ENCODE measurements around the gene LRRTM3. TPM values are rescaled to one million over a fixed set of nuclear protein-coding genes. Genes with fewer than 3 reads are reported as not detected.

The LRRTM3 gene
- total and polyA plus RNA-seq, 7 donors = 0.01 to 0.03 TPM; not detected in 5

DNA sequence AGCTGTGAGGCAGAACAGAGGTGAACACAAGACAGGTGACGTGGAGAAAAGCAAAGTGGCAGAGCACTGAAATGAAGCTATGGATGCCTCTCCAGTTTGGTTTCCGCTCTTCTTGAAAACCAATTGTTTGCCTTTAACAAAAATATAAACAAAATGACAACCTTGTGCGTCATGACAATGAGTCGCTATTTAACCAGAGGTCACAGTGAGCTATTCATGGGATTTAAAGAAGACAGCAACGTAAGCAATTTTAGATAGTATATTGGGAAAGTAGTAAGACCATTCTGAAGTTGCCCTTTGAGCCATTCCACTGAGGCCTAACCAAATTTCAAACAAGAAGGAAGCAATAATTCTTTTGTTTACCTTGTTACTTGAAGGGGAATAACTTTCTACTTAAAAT, 15.2 kb upstream of the LRRTM3 start:
- no peaks in the 10 kb centered on the region for H3K4me1 ChIP-seq
- TF ChIP-seq CTCF (IDR thresholded peaks at IDR 0.05) = no peak
- no peaks in the 10 kb centered on the region for H3K9me3 ChIP-seq
- H3K27ac ChIP-seq = no peak overlapping the region
- no peak for DNase-seq
- ATAC-seq = no peak
- intact Hi-C loops (cut with DNase I) = no loop called here
- no peaks in the 10 kb centered on the region for H3K36me3 ChIP-seq (ENCODE audit: insufficient read depth in 1 of 2, low read depth in 1 of 2)
- no peak overlapping the region for H3K4me3 ChIP-seq
- WGBS, 3 donors = 92 to 96% (median 93%) methylated on average over 5 of the region's 5 CpGs
- H3K27me3 ChIP-seq (ENCODE audit: insufficient read depth in 3 of 3, low read length in 2 of 3) = no peaks in the 10 kb centered on the region

DNA sequence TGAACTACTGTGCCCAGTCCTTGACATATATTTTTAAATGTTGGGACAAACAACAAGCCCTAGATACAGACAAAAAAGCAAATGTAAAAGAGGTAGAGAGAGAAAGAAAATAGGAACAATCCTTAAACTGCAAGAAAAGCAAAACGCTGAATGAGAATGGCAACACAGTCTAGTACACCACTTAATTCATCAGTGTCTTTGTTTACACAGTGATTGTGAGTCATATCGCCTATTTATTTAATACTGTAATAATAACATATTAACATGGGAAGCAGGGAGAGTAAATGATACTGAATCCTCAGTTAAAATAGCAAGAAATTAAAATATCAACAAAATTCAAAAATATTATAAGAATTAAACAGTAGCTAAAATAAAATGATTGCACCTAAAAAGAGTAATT, 9.8 kb upstream of the LRRTM3 start:
- Histone ChIP-seq H3K36me3 (ENCODE audit: insufficient read depth in 1 of 2, low read depth in 1 of 2) (no peaks in the 10 kb centered on the region), H3K27me3 (ENCODE audit: insufficient read depth in 3 of 3, low read length in 2 of 3) (no peaks in the 10 kb centered on the region), H3K4me1 (no peaks in the 10 kb centered on the region), H3K9me3 (no peaks in the 10 kb centered on the region), H3K4me3 (no peak overlapping the region), H3K27ac (no peak overlapping the region)
- 93 to 97% (median 94%) methylated on average over 2 of the region's 2 CpGs for WGBS, 3 donors
- no peak for TF ChIP-seq CTCF (IDR thresholded peaks at IDR 0.05)
- ATAC-seq (no peak), DNase-seq (no peak)
- intact Hi-C loops (cut with DNase I) = no loop called here

GRCh38 chr10:66917104-66917503, 8.7 kb upstream of the LRRTM3 start:
- DNase-seq = no peak
- intact Hi-C loops (cut with DNase I) = no loop called here
- Histone ChIP-seq H3K27ac (no peak overlapping the region), H3K9me3 (no peaks in the 10 kb centered on the region), H3K4me3 (no peak overlapping the region), H3K4me1 (no peaks in the 10 kb centered on the region), H3K36me3 (ENCODE audit: insufficient read depth in 1 of 2, low read depth in 1 of 2) (no peaks in the 10 kb centered on the region), H3K27me3 (ENCODE audit: insufficient read depth in 3 of 3, low read length in 2 of 3) (no peaks in the 10 kb centered on the region)
- 23 to 38% (median 27%) methylated on average over 3 of the region's 3 CpGs for WGBS, 3 donors
- TF ChIP-seq CTCF (IDR thresholded peaks at IDR 0.05) = no peak
- ATAC-seq = no peak

- Histone ChIP-seq H3K4me3 (no peak overlapping the region), H3K27ac (no peak overlapping the region), H3K4me1 (no peaks in the 10 kb centered on the region), H3K9me3 (no peaks in the 10 kb centered on the region), H3K27me3 (ENCODE audit: insufficient read depth in 3 of 3, low read length in 2 of 3) (no peaks in the 10 kb centered on the region), H3K36me3 (ENCODE audit: insufficient read depth in 1 of 2, low read depth in 1 of 2) (no peaks in the 10 kb centered on the region)
- no peak for DNase-seq
- TF ChIP-seq CTCF (IDR thresholded peaks at IDR 0.05) = no peak
- intact Hi-C loops (cut with DNase I) = no loop called here
- 95 to 98% (median 96%) methylated on average over 2 of the region's 2 CpGs for WGBS, 3 donors
- no peak for ATAC-seq
Observed at GRCh38 chr10:66919248-66919647, 6.6 kb upstream of the LRRTM3 start.

- TF ChIP-seq CTCF (IDR thresholded peaks at IDR 0.05) = no peak
- Histone ChIP-seq H3K9me3 (no peaks in the 10 kb centered on the region), H3K27ac (no peak overlapping the region), H3K4me3 (no peak overlapping the region), H3K4me1 (peaks cover 15% of the 10 kb centered on the region), H3K36me3 (ENCODE audit: insufficient read depth in 1 of 2, low read depth in 1 of 2) (no peaks in the 10 kb centered on the region), H3K27me3 (ENCODE audit: insufficient read depth in 3 of 3, low read length in 2 of 3) (peaks cover 0 to 5% (median 3%) of the 10 kb centered on the region in 3 donors)
- WGBS, 3 donors = 67 to 80% (median 74%) methylated on average over 10 of the region's 10 CpGs
- DNase-seq (no peak), ATAC-seq (no peak)
- intact Hi-C loops (cut with DNase I) = no loop called here
Observed at GRCh38 chr10:66924674-66925345, 1.0 kb upstream of the LRRTM3 start.
